NCI-H526 (cell line): ENCODE data around the gene IGSF21.

Experiments used
- DNase-seq, 2 experiments: peaks; one replicate each; lab custom pipeline; 2025; lab: John Stamatoyannopoulos, UW

IGSF21 gene

DNA sequence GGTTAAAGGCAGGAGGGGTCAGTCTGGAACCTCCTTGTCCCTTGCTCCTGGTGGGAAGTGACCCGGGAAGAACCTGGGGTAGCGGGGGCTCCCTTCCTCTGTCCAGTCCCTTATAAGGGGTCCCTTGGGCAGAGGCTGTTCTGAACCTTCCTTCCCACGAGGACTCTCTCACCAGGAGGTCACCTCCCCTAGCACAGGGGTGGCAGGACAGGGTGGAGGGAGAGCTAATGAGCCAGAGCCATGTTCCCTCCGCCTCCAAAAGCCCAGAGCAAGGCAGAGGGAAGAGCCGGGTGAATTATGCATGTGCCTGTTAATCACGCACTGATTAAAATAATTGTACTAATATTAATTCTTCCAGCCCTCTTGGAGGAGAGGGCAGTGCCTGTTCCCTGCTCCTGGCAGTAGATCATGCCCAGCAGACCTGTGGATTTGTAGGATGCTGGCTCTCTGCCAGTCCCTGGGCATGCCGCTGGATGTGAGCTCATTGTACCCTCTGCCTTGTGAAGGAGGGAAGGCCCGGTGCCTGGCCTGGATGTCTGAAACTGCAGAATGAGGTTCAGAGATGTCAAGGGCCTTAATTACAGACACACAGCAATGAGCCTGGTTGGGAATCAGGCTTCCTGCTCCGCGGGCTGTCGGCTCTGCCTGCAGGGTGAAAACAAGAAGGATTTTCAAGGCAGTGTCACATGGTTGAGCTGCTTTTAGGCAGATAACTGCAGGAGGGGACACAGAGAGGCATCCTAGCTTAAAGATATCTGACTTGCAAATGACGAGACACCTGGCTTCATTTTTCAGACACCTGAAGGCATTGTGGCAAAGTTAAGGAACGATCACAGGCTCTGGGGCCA, 68.2 kb downstream of the IGSF21 start:
- DNase-seq: peak; percentile 73 to 83

DNA sequence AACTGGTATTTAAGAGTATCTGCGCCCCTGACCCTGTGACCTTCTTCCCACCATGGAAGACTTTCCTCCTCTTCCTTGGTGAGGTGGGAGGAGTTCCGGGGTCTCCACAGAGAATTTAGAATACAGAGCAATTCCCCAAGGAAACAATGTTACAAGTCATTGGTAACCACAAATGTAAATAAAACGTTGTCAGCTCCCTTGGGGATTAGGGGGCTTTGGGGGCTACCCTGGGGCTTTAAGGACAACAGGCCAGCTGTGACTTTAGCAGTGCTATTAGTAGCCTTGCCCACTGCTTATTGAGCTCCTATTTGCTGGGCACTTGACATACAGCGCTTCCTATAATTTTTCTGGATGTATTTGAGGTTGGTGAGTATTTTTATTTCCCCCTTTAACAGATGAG, 69.0 kb downstream of the IGSF21 start:
- DNase-seq: peak in 1 of 2 experiments; percentile 32

- peak in 1 of 2 experiments; percentile 25 for DNase-seq
Observed at GRCh38 chr1:18178111-18178510, 70.5 kb downstream of the IGSF21 start.

- no peak for DNase-seq
Observed at GRCh38 chr1:18179009-18179408, 71.4 kb downstream of the IGSF21 start.

DNA sequence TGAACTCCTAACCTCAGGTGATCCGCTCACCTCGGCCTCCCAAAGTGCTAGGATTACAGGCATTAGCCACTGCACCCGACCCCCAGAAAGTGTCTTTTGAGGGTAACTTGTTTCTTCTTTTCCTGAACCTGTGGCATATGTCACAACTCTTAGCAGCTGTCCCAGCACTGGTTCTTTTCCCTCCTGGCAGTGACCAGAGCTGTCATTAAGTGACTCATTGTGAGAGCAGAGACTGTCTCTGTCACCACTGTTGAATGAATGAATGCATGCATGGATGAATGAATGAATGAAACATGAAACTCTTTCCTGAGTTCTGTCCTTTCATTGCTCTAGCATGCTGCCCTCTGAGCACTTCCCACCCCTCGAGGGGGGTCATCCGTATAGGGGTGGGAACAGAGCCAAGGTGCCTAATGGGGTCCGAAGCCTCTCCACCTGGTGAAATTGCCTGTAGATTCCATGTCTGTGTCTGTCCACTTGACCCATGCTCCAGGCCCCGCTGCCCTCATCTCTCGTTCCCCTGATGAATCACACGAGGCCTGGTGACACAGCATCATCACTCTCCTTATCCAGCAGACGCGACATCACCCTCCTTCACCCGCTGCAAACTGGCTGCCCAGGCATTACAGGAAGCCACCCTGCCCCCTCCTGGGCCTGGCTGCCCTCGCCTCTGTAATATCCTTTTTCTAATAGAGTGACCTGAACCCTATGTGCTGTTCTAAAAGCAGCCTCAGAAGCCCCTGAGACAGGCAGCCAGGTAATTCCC, 75.0 kb downstream of the IGSF21 start:
- peak in 1 of 2 experiments; percentile 22 for DNase-seq

DNA sequence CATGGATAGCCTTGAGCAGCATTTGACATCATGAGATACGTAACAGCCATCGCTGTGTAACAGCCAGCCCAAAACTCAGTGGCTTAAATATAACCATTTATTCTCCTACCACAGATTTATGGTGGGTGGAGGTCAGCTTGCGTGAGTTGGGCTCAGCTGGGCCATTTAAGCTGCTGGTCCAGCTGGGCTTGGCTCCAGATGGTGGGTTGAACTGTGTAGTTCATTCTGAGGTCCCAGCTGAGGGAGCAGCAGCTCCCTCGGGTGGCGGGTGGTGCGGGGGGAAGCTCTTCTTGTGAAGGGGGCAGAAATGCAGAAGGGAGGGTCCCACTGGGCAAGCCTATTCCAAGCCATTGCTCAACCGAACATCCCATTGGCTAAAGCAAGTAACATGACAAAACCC, 75.9 kb downstream of the IGSF21 start:
- DNase-seq: no peak

GRCh38 chr1:18187054-18187453, 79.5 kb downstream of the IGSF21 start:
- no peak for DNase-seq

- DNase-seq: no peak
Observed at GRCh38 chr1:18188820-18189517, 81.4 kb downstream of the IGSF21 start.

GRCh38 chr1:18190598-18190997, 83.0 kb downstream of the IGSF21 start:
- no peak for DNase-seq

- DNase-seq: no peak
Observed at GRCh38 chr1:18191037-18191436, 83.4 kb downstream of the IGSF21 start.

GRCh38 chr1:18191481-18192155, 84.0 kb downstream of the IGSF21 start:
- DNase-seq: no peak

DNA sequence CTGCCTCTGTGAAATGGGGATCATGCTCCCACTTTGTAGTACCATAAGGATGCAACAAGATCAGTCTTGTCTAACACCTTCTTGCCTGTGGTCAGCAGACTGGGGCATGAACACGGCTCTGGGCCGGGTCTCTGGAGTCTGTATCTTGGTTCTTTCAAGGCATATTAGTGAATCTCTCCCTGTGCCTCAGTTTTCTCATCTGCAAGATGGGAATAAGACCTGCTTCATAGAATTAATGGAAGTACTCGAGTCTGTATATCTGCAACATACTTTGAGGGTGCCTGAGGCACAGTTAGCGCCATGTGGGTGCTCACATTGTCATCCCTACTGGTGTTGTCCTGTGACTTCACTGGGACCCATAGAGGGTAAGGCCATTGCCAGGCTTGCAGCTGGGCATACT, 84.6 kb downstream of the IGSF21 start:
- DNase-seq: no peak

GRCh38 chr1:18192974-18193373, 85.4 kb downstream of the IGSF21 start:
- DNase-seq: peak in 1 of 2 experiments; percentile 18

GRCh38 chr1:18197299-18197698, 89.7 kb downstream of the IGSF21 start:
- DNase-seq: no peak

- no peak for DNase-seq
Observed at GRCh38 chr1:18198260-18198659, 90.7 kb downstream of the IGSF21 start.

DNA sequence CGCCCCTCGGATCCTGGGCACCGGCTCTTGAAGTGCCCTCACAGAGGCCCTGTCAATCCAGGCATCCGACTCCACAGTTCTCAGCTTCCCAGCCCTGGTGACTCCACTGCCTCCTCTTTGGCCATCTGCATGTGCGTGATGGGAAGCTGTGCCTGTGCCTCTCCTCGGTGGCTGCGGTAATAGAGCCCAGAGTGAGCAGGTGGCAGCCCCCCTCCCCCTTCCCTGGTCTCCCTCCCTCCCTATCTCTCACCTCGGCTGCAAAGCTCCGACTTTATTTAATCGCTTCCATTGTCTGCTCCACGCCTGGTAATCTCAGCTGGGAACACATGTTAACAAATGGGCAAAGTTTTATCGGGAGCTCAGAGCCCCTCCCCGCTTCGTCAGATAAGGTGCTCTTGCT, 91.9 kb downstream of the IGSF21 start:
- peak; percentile 54 to 79 for DNase-seq

- peak in 1 of 2 experiments; percentile 13 for DNase-seq
Observed at GRCh38 chr1:18200136-18200717, 92.6 kb downstream of the IGSF21 start.

DNA sequence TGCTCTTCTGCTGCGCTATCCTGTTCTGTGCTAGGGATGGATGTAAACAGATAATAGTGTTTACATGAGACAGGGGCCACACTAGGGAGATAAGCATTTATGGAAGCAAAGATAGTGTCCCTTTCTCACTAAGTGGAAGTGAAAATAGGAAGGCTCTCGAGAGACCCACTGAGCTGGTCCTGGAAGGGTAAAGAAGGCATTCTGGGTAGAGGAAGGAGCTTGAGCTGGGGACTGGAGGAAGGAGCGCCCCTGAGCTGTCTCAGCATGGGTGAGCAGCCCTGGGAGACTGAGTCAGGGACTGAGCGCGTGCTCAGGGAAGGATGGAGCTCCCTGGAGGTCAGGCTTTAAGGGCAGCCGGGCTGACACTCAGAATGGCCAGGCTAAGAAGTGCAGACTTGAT, 93.3 kb downstream of the IGSF21 start:
- no peak for DNase-seq

GRCh38 chr1:18201997-18202719, 94.6 kb downstream of the IGSF21 start:
- no peak for DNase-seq

GRCh38 chr1:18203645-18204044, 96.0 kb downstream of the IGSF21 start:
- peak; percentile 23 to 57 for DNase-seq

DNA sequence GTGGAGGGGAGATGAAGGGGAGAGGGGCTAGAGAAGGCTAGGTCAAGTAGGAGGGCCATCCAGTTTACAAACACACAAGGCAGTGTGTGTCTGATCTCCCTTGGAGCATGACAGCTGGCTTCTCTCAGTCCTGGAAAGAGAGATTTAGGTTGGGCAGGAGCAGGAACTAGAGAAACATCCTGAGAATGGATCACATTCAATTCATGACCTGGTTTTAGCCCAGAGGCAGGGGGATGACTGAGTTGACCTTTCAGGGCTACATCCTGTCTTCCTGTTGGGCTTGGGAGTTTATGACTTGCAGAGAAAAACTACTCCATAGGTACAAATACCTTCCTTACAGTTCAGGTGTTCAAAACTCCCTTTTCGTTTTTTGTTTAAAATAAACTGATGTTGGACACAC, 97.0 kb downstream of the IGSF21 start:
- no peak for DNase-seq
